NB4 (cell line): ENCODE data around the gene TRAT1.

Experiments
- CTCF ChIP-seq: IDR thresholded peaks from one replicate; pipeline ENCODE4 v1.5.1; 2012; ENCODE audit warnings: low read depth, low read length
- POLR2A ChIP-seq: IDR thresholded peaks from 2 replicates; pipeline ENCODE4 v1.6.1; 2011; ENCODE audit warnings: mild to moderate bottlenecking; ENCODE audit not compliant: insufficient read length; ENCODE audit errors: extremely low read depth
- TF ChIP-seq, protein P1 (sequence below): IDR thresholded peaks from 2 replicates; pipeline ENCODE4 v1.6.1; 2011; ENCODE audit warnings: low read depth, low read length

- no peak for TF ChIP-seq POLR2A
- no peak for TF ChIP-seq CTCF
- TF ChIP-seq, protein P1, sequence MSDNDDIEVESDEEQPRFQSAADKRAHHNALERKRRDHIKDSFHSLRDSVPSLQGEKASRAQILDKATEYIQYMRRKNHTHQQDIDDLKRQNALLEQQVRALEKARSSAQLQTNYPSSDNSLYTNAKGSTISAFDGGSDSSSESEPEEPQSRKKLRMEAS: no peak
These were observed at the start of gene TRAT1 for GRCh38 chr3:108822123-108822897.
